Skin epidermis (tissue), 12 donors: ENCODE data around the gene C2orf68.

ENCODE experiments used
- H3K27ac ChIP-seq, 21 experiments: fragments of 200-600 bp; sonication (generic) in 11 of 21; one replicate each; pipeline ENCODE4 v1.5.0; 2020; ENCODE audit warnings: mild to moderate bottlenecking in 3 of 21, inconsistent platforms in 2 of 21, moderate library complexity in 2 of 21
- H3K4me3 ChIP-seq, 7 experiments: fragments of 200-600 bp; sonication (generic) in 2 of 7; one replicate each; pipeline ENCODE4 v1.5.0; 2020; ENCODE audit warnings: inconsistent platforms in 2 of 7, mild to moderate bottlenecking in 2 of 7, moderate library complexity in 1 of 7

C2orf68 gene

DNA sequence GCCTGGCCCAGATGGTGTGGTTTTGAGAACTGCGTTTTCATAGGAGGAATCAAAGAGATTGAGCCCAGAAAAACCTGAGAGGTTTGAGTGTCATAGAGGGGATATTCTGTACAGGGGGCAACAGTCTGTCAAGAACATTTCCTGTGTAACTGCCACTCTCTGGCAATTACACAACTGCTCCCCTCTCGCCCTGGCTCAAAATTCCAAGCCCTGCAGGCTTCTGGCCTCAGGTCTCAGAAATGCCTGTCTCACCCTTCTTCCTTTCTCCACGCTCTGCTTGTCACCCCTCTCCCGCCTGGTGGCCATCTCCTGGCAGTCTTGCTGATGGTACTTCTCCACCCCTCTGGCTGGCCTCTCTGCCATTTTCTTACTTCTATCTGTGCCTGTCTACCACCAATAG, 23.6 kb downstream of the C2orf68 start:
- H3K27ac ChIP-seq, result peak overlapping the region in 17 of 21 experiments; percentile 8 to 92 (median 57)
- H3K4me3 ChIP-seq, result no peak overlapping the region

GRCh38 chr2:85585781-85586105, 26.1 kb downstream of the C2orf68 start:
- H3K4me3 ChIP-seq, result no peak overlapping the region
- H3K27ac ChIP-seq, result peak overlapping the region in 19 of 21 experiments; percentile 71 to 96 (median 87)

- Histone ChIP-seq H3K4me3 (peak overlapping the region; percentile 31 to 58 (median 50)), H3K27ac (peak overlapping the region; percentile 69 to 96 (median 87))
Observed at GRCh38 chr2:85584857-85585780, 26.7 kb downstream of the C2orf68 start.

DNA sequence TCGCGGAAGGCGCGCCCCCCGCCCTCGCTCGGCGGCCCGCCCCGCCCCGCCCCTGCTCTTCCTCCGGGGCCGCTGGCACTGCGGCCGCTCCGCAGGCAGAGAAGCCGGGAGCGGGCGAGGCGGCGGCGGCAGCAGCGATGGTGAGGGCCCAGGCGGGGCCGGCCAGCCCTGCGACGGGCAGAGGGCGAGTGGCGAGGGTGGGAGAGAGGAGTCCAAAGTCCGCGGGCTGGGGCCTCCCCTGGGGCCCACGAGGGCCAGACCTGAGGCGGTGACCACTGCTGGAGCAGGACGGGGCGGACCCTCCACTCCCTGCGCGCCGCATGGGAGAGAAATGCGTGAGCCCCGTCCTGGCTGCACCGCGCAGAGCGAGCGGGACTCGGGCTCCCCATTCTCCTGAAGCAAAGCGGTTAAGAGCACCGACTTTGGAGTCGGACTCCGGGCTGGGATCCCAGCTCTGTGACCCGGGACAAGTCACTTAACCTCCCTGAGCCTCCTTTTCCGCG, 27.5 kb downstream of the C2orf68 start, which contains the start of gene VAMP5:
Gene VAMP5 (plus strand): TSS at position 78 of the 503 bp plus-strand sequence. CDS start 60 bp downstream, at position 138.
- H3K4me3 ChIP-seq, result peak within 1 kb of the TSS; percentile 31 to 58 (median 50)
- H3K27ac ChIP-seq, result peak within 1 kb of the TSS; percentile 69 to 96 (median 87)

- Histone ChIP-seq H3K27ac (peak overlapping the region; percentile 69 to 96 (median 87)), H3K4me3 (peak overlapping the region; percentile 31 to 58 (median 50))
Observed at GRCh38 chr2:85583667-85584353, 28.1 kb downstream of the C2orf68 start.

DNA sequence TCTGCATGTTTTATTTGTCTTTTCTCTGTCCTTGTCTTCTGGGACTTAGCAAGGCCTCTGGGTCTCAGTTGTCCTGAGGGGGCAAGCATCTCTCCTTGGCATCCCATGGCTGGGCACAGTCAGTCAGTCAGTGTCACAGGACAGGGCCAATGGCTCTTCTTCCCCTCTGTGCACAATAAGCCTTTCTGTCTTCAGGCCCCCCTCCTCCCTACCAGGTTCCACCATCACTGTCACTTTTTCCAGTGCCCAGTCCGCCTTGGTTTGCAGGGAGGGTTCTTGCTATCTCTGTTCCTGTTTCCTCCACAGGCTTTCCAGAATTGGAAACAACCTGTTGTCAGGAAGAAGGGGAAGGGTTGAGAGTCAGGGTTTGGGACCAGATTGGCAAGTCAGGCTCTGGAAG, 29.4 kb downstream of the C2orf68 start:
- Histone ChIP-seq H3K27ac (peak overlapping the region in 1 of 21 experiments; percentile 21), H3K4me3 (no peak overlapping the region)

- Histone ChIP-seq H3K27ac (peak overlapping the region in 16 of 21 experiments; percentile 76 to 94 (median 88)), H3K4me3 (no peak overlapping the region)
Observed at GRCh38 chr2:85580206-85580605, 31.7 kb downstream of the C2orf68 start.

- peak overlapping the region; percentile 17 to 62 (median 52) for H3K4me3 ChIP-seq
- H3K27ac ChIP-seq, result peak overlapping the region in 20 of 21 experiments; percentile 76 to 94 (median 88)
Observed at GRCh38 chr2:85579266-85579935, 32.5 kb downstream of the C2orf68 start.

DNA sequence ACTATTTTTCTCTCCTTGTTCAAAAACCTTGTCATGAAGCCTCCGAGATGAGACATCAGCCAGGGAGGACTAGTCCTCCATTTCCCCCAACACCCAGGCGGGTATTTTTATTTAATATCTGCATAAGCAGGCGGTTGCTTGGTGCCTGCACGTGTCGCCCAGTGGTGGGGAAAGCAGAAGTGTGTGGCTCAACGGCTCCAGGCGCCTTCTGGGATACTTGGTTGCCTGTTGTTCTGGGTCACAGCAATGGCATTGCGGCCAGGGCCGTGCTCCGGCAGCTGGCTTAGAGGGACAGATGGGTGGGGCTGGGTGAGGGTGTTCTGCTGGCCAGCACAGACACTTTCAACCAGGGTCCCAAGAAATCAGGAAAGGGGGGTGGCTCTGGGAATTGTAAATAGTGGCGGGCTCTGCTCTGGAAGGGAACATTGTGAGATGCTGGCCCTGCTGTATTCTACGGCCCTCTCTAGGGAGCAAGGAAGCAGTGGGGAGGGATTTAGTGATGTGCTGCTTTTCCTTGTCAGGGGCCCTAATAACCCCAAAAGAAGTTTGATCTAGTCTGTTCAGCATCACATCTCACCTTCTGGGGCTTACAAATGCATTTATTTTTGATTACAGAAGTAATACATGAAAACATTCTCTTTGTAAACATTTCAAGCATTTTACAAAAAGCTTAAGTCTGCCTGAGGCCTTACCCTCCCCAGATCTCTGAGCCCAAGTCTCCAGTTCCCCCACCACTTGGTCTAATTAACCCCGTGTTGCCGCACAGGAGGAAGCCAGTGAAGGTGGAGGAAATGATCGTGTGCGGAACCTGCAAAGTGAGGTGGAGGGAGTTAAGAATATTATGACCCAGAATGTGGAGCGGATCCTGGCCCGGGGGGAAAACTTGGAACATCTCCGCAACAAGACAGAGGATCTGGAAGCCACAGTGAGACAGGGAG, 33.4 kb downstream of the C2orf68 start:
- H3K4me3 ChIP-seq, result peak overlapping the region; percentile 37 to 64 (median 52)
- peak overlapping the region; percentile 68 to 94 (median 88) for H3K27ac ChIP-seq

GRCh38 chr2:85577386-85578242, 34.3 kb downstream of the C2orf68 start, which contains the start of gene VAMP8:
VAMP8 (plus strand) TSS chr2:85577586; CDS start chr2:85577647, 61 bp downstream.
- peak within 1 kb of the TSS; percentile 37 to 64 (median 52) for H3K4me3 ChIP-seq
- H3K27ac ChIP-seq, result peak within 1 kb of the TSS; percentile 68 to 94 (median 88)

DNA sequence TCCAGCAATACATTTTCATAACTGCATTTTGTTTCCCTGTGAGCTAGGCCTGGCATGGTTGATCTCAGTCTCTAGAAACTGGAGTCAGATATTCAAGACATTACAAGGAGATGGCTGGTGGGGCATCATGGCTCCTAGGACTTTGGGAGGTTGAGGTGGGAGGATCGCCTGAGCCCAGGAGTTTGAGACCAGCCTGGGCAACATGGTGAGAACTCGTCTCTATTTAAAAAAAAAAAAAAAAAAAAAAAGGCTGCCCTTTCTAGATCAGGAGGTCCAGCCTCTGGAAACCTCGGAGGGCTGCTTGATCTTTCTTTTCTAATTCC, 34.8 kb downstream of the C2orf68 start:
- Histone ChIP-seq H3K4me3 (peak overlapping the region in 5 of 7 experiments; percentile 37 to 64 (median 52)), H3K27ac (peak overlapping the region in 20 of 21 experiments; percentile 73 to 94 (median 88))

DNA sequence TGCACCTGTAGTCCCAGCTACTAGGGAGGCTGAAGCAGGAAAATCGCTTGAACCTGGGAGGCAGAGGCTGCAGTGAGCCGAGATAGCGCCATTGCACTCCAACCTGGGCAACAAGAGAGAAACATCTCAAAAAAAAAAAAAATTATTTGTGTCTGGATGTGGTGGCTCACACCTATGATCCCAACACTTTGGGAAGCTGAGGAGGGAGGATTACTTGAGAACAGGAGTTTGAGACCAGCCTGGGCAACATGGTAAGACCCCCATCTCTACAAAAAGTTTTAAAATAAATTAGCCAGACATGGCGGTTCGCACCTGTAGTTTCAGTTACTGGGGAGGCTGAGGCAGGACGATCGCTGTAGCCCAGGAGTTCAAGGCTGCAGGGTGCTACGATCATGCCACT, 36.1 kb downstream of the C2orf68 start:
- Histone ChIP-seq H3K27ac (no peak overlapping the region), H3K4me3 (no peak overlapping the region)

- H3K4me3 ChIP-seq, result no peak overlapping the region
- no peak overlapping the region for H3K27ac ChIP-seq
Observed at GRCh38 chr2:85566265-85566664, 45.6 kb downstream of the C2orf68 start.

DNA sequence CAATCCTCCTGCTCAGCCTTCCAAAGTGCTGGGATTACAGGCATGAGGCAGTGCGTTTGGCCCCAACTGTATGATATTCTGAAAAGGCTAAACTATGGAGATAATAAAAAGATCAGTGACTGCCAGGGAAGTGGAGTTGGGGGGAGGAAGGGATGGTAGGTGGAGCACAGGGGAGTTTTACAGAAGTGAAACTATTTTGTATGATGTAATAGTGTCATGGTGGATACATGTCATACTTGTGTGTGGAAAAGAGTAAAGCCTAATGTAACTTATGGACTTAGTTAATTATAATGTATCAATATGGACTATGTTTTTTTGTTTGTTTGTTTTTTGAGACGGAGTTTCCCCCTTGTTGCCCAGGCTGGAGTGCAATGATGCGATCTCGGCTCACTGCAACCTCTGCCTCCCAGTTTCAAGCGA, 47.7 kb downstream of the C2orf68 start:
- Histone ChIP-seq H3K27ac (peak overlapping the region in 3 of 21 experiments; percentile 21 to 61 (median 35)), H3K4me3 (no peak overlapping the region)

DNA sequence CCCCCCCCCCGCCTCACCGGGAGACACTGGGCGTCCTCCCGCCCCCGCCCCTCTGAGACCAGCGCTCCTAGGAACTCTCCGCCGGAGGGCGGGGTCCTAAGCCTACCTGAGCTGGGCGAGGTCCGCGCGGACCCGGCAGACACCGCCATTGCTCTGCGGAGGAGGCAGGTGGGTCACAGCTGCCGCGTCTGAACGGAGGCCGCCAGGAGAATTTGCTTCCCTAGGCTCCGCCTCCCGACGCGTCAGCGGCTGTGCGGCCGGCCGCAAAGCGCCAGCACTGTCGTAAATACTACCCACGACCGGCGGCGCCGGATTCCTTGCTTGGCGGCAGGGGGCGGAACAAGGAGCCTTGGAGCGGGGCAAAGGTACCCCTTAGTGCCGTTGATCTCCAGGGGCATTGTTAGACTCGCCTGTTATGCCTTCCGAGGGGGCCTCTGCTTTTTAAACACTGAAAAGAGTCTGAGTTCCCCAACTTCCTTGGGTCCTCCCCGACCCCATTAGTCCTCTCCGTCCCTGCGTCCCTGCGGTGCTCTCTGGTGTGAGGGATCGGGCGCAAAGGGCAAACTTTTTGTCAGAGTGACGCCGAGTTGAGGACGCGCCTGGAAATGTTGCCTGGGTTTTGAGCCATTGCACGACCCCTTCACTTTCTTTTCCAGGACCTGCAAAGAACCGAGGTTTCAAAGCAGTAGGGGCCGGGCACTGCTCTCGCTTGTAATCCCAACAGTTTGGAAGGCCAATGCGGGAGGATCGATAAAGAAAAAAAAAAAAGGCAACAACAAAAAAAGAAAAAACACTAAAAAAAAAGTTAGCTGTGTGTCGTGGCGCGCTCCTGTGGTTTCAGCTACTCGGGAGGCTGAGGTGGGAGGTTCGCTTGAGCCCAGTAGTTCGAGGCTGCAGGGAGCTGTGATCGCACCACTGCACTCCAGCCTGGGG, 50.3 kb downstream of the C2orf68 start, which contains the start of gene GGCX:
Gene GGCX (minus strand): TSS at position 214 of the 933 bp plus-strand sequence. CDS start 65 bp downstream, at position 149.
- peak within 1 kb of the TSS; percentile 27 to 95 (median 89) for H3K27ac ChIP-seq
- H3K4me3 ChIP-seq, result peak within 1 kb of the TSS; percentile 48 to 84 (median 76)

DNA sequence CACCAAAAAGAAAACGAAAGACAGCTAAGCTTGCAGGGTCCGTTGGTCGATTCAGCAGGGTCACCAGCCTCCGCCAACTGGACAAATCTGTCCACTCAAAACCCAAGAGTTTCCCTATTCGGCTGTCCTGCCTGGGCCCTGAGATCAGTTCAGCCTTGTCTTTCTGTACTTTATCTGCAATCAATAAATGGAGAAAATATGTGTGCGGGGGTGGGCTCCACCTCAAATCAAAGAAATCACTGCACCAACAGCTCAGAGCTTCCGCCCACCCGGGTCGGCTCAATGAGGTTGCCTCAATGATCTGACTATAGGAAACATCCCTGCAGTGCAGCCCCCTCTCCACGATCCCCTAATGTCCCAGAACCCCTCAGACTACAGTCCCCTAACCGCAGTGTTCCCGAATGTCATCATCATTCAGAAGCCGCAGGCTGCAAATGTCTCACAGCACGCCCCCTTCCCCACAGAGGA, 51.0 kb downstream of the C2orf68 start:
- peak overlapping the region; percentile 48 to 84 (median 76) for H3K4me3 ChIP-seq

More for the DNA sequence above, 51.0 kb downstream of the C2orf68 start:
- H3K27ac ChIP-seq, result peak overlapping the region; percentile 27 to 95 (median 89)
